HepG2 (cell line): ENCODE data around the gene TBC1D4.

Experiments used
- FOXA1 ChIP-seq, 2 experiments: fragments of 450-650 bp in 1 of 2; sonication (generic) in 1 of 2; formaldehyde crosslinking in 1 of 2; IDR thresholded peaks; 2 replicates each; pipeline versions ENCODE4 v1.4.0 to v1.6.1; 2016 to 2020; ENCODE audit warnings: missing genetic modification reagents in 1 of 2
- TF ChIP-seq, protein P1 (sequence below), 2 experiments: IDR thresholded peaks; 2 replicates each; pipeline ENCODE4 v1.6.1; 2011 to 2012; ENCODE audit warnings: low read length in 2 of 2, borderline replicate concordance in 1 of 2, low read depth in 1 of 2, mild to moderate bottlenecking in 1 of 2, moderate library complexity in 1 of 2
- TF ChIP-seq, protein P2 (sequence below): sonication (generic); formaldehyde crosslinking; IDR thresholded peaks from 2 replicates; pipeline ENCODE4 v1.8.0; 2023; ENCODE audit warnings: mild to moderate bottlenecking, missing genetic modification reagents

DNA sequence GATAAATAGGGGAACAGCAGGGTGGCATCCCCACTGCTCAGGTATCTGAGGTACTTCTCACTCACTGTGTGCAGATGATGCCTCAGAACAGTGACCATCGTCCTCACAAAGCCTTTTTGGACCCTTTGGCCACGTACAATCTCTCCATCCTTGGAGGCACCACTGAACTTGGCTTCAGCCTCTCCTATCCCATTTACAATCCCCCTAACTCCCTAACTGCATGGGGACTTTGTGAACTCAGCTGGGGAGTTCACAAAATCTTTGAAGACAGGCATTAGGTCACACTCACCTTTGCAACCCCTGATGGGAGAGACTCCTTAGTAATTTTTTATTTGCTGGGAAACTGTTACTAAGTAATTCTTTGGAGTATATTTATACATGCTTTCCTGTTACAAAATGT, 60.8 kb downstream of the TBC1D4 start:
- TF ChIP-seq, protein P1, sequence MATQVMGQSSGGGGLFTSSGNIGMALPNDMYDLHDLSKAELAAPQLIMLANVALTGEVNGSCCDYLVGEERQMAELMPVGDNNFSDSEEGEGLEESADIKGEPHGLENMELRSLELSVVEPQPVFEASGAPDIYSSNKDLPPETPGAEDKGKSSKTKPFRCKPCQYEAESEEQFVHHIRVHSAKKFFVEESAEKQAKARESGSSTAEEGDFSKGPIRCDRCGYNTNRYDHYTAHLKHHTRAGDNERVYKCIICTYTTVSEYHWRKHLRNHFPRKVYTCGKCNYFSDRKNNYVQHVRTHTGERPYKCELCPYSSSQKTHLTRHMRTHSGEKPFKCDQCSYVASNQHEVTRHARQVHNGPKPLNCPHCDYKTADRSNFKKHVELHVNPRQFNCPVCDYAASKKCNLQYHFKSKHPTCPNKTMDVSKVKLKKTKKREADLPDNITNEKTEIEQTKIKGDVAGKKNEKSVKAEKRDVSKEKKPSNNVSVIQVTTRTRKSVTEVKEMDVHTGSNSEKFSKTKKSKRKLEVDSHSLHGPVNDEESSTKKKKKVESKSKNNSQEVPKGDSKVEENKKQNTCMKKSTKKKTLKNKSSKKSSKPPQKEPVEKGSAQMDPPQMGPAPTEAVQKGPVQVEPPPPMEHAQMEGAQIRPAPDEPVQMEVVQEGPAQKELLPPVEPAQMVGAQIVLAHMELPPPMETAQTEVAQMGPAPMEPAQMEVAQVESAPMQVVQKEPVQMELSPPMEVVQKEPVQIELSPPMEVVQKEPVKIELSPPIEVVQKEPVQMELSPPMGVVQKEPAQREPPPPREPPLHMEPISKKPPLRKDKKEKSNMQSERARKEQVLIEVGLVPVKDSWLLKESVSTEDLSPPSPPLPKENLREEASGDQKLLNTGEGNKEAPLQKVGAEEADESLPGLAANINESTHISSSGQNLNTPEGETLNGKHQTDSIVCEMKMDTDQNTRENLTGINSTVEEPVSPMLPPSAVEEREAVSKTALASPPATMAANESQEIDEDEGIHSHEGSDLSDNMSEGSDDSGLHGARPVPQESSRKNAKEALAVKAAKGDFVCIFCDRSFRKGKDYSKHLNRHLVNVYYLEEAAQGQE (IDR thresholded peaks at IDR 0.05; ENCODE audit: borderline replicate concordance in 1 of 2, low read depth in 1 of 2, low read length in 2 of 2): no peak
- TF ChIP-seq FOXA1 (IDR thresholded peaks at IDR 0.05): no peak
- no peak for TF ChIP-seq FOXA1 (CRISPR knock-in tag; IDR thresholded peaks at IDR 0.05)
- TF ChIP-seq, protein P2, sequence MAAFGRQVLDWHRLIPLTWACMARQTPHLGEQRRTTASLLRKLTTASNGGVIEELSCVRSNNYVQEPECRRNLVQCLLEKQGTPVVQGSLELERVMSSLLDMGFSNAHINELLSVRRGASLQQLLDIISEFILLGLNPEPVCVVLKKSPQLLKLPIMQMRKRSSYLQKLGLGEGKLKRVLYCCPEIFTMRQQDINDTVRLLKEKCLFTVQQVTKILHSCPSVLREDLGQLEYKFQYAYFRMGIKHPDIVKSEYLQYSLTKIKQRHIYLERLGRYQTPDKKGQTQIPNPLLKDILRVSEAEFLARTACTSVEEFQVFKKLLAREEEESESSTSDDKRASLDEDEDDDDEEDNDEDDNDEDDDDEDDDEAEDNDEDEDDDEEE (CRISPR knock-in tag): no peak
